Esophagus muscularis mucosa (tissue), 4 donors: ENCODE results near the gene GPX3.

Experiments
- CTCF ChIP-seq, 3 experiments: fragments of 200-600 bp in 2 of 3; fragments of 450-650 bp in 1 of 3; sonication (generic) in 2 of 3; IDR thresholded peaks; one replicate each; pipeline ENCODE4 v1.5.1; 2017 to 2019; ENCODE audit warnings: antibody characterized with exemption in 3 of 3, mild to moderate bottlenecking in 2 of 3, moderate library complexity in 1 of 3
- EP300 ChIP-seq: sonication (generic); formaldehyde crosslinking; IDR thresholded peaks from one replicate; pipeline ENCODE4 v1.6.1; 2017; ENCODE audit warnings: antibody characterized with exemption
- POLR2A ChIP-seq: fragments of 450-650 bp; IDR thresholded peaks from one replicate; pipeline ENCODE4 v1.6.1; 2017; ENCODE audit warnings: antibody characterized with exemption, moderate library complexity, mild to moderate bottlenecking, low read depth
- POLR2AphosphoS5 ChIP-seq, 2 donors: sonication (generic); formaldehyde crosslinking; IDR thresholded peaks; one replicate each; pipeline ENCODE4 v1.6.1; 2017; ENCODE audit warnings: antibody characterized with exemption in 2 of 2

- no peak for TF ChIP-seq CTCF (IDR thresholded peaks at IDR 0.05)
- no peak for TF ChIP-seq POLR2A
- TF ChIP-seq POLR2AphosphoS5 (IDR thresholded peaks at IDR 0.05), result no peak
- no peak for TF ChIP-seq EP300
These were observed 17.5 kb upstream of the GPX3 start for GRCh38 chr5:151002681-151003502.
